ENCODE data around the gene KRT36.

The KRT36 gene

GRCh38 chr17:41521574-41522261, 32.0 kb upstream of the KRT36 start:
- DNase-seq, result peak; percentile 89

DNA sequence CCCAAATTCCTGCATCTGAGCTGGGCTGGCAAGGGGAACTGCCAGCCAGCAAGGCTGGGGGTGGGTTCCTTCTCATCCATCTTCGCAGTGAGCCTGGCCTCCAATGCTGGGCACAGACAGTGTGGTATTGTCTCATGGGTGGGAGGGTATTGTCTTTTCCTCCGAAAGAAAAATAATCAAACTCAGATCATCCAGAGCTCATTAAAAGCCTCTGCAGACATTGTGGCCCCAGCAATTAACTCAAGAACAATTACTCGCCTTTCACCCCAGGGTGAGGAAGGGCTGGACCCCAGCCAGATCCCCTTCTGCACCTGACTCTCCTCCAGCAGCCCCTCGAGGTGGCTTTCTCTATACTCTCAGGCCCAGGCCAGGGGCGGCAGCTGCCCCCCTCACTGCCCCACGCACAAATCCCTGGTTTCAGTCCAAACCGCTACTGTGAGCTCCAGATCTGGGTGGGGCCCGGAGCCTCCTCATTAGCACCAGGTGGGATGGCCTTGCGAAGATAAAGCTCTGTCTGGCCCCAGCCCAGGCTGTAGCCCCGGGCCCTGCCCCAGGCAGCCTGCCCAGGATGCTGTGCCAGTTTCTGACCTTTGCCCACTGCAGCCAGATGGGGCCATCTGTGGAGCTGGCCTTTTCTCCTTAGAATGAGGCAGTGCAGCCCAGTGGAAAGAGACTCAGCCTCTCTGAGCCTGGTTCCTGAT, 31.3 kb upstream of the KRT36 start:
- DNase-seq, result peak; percentile 25

- DNase-seq, result no peak
Measured at GRCh38 chr17:41519501-41520224, 30.0 kb upstream of the KRT36 start.

DNA sequence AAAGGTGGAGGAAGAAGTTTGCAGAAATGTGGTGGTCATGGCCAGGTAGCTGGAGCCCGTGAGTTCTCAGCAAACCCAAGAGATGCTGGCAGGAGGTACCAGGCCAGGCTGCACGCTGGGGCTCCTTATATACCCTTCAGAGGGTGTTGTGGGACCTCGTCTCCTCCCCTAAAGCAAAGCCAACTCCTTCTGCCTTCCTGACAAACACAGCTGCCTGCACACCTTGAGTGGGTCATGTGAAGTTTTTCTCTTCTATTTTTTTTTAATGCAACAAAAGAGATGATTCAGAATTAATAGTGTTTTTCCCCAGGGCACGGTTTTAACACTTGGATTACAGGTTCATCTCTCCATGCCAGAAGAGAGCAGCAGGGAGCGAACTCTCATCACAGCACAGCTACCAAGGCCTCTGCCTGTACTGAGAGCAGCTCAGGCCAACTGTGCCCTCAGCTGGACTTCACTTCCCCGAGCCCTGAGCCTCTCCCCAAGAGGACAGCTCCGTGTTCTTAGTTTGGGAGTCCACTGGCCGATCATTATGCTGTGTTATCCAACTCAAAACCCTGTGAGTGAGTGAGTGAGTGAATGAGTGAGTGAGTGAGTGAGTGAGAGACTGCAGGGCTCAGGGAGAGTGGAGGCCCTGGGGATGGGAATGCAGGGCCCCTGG, 29.2 kb upstream of the KRT36 start, which contains the start of gene KRT15:
Gene KRT15 (minus strand): TSS at position 102 of the 661 bp plus-strand sequence. CDS start 63 bp downstream, at position 39.
- peak; percentile 42 for DNase-seq

- DNase-seq, result no peak
Measured at GRCh38 chr17:41518031-41518430, 28.3 kb upstream of the KRT36 start.

- no peak for DNase-seq
Measured at GRCh38 chr17:41516830-41517283, 27.1 kb upstream of the KRT36 start.

- no peak for DNase-seq
Measured at GRCh38 chr17:41516147-41516829, 26.6 kb upstream of the KRT36 start.

DNA sequence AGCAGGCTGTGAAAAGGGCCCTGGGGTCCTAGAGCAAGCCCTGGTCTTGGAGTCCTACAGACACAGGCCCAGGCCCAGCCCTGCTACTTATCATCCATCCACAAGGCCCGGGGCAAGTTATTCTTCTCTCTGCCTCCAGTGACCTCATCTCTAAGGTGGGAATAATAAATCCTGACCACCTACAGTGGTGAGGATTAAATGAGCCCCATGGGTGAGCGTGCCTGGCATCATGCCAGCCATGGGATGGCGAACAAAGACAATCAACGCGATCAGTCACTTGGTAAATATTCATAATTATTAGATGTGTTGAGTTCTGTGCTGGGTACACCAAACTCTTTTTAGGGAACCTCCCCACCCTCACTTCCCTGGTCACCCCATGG, 23.4 kb upstream of the KRT36 start:
- no peak for DNase-seq

- DNase-seq, result no peak
Measured at GRCh38 chr17:41512546-41513167, 22.9 kb upstream of the KRT36 start.

GRCh38 chr17:41511716-41512115, 22.0 kb upstream of the KRT36 start:
- no peak for DNase-seq

- no peak for DNase-seq
Measured at GRCh38 chr17:41511116-41511515, 21.4 kb upstream of the KRT36 start.

DNA sequence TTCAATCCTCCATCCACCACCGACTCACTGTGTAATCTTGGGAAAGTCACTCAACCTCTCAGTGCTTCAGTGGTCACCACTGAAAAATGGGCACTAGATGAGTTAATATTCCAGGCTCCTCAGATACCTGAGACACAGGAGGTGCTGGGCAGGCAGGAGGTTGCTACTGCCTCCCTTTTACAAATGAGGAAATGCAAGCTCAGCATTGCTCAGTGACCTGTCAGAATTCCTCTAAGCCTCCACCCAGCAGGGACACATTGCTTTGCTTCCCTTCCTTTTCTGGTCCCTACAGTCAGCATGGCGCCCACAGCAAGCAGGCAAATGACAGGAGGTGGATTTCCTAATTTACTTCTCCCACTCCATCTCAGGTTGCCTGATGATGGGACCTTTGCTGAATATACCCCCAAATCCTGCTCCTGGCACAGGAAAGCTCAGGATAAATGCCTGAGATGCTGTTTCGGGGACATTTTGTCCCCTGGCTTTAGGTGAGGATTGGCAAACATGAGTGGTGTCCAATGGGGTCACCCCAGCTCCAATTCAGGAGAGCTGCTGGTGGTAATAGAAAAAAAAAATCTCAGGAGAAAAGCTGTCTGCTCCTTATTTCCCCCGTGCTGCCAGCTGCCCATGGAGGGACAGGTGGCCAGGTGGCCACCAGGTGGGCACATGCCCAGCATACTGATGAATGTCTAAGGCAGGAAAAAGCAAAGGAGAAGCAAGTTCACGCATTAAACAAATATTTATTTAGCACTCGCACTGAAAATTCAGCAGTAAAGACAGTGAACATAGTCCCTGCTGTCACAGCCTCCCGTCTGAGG, 20.7 kb upstream of the KRT36 start:
- no peak for DNase-seq

- DNase-seq, result no peak
Measured at GRCh38 chr17:41507315-41507880, 17.7 kb upstream of the KRT36 start.

GRCh38 chr17:41505809-41506767, 16.4 kb upstream of the KRT36 start:
- DNase-seq, result no peak

DNA sequence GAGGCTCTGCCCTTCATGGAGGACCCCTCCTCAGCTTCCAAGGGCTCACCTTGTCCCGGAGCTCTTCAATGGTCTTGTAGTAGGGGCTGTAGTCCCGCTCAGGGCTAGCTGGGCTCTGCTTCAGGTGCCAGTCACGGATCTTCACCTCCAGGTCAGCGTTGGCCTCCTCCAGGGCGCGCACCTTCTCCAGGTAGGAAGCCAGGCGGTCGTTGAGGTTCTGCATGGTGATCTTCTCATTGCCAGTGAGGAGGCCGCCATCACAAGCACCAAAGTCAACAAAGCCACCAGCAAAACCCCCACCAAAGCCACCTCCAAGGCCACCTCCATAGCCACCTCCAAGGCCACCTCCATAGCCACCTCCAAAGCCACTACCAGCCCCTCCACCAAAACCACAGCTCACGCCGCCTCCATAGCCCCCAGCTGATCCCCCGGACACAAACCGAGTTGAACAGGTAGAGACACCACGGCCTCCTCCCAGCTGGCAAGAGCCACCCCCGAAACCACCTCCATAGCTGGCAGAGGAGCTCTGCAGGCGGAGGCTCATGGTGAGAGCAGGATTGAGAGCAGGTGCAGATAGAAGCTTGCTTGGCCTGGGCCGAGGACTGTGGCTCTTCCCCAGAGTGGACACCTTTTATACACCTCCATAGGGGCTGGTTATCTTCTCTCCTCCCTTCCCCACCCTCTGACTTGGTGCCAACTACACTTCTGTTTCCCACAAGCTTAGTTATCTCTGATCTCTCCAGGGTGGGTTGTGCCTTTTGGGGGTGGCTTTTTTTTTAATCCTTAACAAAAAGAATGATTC, 15.5 kb upstream of the KRT36 start, which contains the start of gene KRT13:
Gene KRT13 (minus strand): TSS at position 606 of the 802 bp plus-strand sequence. CDS start 62 bp downstream, at position 544.
- DNase-seq, result no peak

DNA sequence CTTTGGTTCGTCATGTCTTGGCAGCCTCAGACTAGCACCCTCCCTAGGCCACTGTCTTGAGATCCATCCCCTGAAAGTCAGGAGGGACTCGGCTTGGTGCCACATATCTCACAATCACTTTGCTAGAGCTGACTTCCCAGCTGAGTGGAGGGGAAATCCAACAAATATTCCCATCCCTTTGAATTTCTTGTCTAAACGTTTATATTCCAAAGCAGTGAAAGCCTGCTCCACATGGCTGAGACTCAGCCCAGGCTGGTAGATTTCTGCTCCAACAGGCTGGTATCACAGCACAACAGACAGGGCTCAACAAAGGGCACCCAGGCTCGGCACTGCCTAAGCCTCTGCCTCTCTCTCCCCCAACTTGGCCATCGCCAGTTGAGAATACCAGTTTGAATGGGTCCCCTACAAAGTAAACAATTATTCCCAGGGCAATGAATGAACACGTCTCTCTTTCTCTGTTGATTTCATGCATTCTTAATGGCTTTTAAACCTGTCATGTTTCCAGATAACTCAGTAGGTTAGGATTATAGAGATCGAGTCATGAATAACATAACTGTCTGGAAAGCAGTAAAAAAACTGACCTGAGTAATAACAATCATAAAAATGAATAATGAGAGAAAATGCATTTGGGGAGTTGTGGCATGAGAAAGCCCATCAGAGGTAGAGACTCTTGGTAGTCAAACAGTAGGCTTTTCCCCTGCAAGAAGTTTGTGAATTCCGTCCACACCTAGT, 14.7 kb upstream of the KRT36 start:
- DNase-seq, result no peak

GRCh38 chr17:41503202-41503601, 13.5 kb upstream of the KRT36 start:
- DNase-seq, result no peak

All from EL (cell line).